ENCODE data around the gene NOL3.

Gene NOL3

GRCh38 chr16:67207249-67208091 lies 37.1 kb downstream of the NOL3 start:
- no peak for DNase-seq

DNA sequence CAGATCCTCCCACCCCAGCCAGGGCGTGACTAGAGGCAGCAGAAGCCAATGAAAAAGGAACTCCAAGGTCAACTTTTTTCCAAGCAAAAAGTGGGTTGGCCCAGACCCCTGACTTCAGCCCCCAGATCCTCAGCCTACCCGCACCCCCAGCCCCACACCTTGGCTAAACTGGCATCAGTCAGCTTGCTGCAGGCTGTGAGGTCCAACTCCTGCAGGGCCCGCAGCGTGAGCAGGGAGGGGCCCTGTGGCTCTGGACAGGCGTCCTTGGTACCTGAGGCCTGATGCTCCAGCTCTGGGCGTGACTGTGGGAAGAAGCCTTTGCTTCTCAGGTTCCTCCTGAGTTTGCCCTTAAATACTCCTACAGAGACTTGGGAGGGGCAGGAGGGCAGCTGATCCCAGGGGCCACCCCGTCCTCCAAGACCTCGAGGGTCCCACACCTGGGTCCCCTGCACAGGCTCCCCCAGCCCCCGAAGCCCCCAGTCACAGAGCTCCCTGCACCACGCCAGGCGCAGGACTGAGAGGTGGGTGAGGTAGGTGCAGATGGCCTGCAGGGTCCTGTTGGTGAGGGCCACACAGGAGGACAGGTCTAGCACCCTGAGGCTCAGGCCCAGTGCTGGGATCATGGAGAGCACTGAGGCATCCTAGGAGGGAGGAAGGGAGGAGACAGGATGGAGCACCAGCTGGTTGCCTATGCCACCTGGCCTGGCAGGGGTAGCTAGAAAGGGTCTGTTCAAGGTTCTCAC lies 38.0 kb downstream of the NOL3 start:
- DNase-seq, result no peak

DNA sequence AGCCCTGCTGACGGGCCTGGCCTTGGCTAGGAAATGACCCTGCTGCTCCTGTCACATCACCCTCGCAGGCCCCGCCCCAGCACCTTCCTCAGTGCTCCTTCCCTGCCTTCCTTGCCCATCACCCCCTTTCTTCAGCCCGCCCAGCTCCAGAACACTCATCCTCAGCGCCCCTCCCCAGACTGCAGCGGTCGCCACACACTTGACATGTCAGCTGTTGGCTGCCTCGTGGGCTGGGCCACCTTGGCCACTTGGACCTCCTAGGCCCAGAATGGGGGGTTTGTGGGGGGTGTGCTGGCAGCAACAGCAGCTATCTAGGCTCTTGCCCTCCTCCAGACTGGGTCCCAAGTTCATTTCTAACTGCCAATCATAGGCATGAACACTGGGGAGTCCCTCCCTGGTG lies 39.2 kb downstream of the NOL3 start:
- DNase-seq, result no peak

- no peak for DNase-seq
These were observed 40.0 kb downstream of the NOL3 start for GRCh38 chr16:67210069-67210937.

DNA sequence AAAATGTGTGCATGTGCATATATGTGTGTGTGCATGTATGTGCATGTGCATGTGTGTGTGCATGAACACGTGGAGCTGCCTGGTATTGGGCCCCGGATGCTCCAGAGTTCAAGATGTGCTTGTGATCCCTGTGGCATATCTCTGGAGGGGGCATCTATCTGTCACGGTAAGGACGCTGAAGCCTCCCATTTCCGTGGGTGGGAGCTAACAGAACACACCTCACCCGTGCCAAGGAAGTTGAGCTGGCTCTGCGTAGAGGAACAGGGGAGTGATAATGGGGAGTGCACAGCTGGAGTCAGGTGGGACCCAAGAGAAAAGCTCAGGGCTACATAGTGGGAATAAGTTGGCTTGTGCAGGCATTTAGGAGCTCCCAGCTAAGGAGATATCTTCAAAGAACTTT lies 41.3 kb downstream of the NOL3 start:
- no peak for DNase-seq

GRCh38 chr16:67212766-67213165 lies 42.4 kb downstream of the NOL3 start:
- DNase-seq, result no peak

- no peak for DNase-seq
These were observed 43.1 kb downstream of the NOL3 start for GRCh38 chr16:67213197-67214019.

GRCh38 chr16:67215706-67216105 lies 45.4 kb downstream of the NOL3 start:
- no peak for DNase-seq

DNA sequence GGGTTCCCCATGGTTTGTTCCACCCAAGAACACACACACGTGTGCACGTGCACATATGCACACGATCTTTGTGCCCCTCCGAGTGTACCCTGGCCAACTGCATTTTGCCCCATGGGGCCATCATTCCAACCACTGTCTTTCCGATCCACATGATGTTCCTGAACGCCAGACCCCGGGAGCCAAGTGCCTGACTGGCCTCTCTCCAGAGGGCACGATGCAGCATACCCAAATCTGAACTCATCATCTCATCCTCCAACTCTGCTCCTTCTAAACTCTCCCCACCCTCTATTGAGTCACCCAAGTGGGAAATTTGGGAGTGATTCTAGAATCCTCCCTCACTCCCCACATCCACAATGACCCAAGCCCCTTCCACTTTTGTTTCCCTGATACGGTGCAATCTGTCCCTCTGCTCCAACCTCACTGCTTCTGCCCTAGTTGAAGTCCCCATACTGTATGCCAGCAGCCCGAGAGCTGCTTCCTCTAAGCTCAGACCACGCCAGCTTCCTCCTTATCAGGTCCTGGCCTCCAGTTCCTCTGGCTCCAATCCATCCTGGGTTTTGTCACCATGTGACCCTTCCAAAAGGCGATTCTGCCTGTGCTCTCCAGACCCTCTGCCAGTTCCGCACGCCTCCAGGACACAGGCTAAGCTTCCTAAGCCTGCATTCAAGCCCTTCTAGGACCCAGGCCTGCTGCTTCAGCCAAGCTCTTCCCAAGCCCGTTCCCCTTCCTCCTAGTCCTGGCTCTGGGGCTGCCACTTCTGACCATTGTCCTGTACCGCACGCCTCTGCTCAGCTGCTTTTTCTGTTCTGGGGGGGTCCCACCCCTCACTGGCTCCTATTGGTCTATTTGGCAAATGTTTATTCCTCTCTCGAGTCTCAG lies 46.5 kb downstream of the NOL3 start:
- no peak for DNase-seq

DNA sequence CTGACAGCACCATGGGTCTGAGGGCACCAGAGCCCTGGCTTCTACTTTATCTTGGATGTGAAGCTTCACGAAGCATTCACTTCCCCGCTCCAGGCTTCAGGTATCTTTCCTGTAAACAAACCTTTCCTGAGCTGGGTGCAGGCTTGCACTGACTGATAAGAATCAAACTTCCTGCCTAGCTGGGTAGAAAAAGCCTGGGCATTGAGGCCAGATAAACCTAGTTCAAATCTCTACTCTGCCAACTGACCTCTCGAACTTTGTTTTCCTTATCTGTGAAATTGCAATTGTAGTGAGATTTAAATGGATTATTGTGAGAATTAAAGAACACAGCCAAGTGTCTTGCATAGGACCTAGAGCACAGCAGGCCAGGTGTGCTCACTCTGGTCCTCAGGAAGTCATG lies 53.7 kb downstream of the NOL3 start:
- no peak for DNase-seq

Data from activated naive CD4-positive, alpha-beta T cell treated with anti-CD3 and anti-CD28 coated beads, Interleukin-2, amount 50 U/mL, for 16 hours (primary cell).